ENCODE data around the gene GRID1.

DNA sequence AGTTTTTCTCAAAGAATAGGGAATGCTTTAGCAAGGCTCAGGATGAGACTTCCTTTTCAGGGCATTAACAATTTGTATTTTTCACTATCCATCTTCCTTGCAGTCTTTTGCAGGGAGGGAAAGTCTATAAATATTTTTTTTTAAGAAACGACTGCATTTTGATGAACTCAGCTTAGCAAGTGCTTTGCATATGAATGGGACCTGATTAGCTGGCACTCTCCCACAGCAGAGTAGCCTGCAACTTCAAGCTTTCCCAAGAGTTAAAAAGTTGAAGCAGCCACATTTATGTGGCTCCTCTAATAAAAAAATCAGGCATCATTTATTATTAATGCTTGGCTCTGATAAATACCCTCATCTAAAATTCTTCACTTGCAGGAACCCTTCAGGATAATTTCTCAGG, 134.0 kb downstream of the GRID1 start:
- no peak for TF ChIP-seq CTCF (IDR thresholded peaks at IDR 0.05 in 8 of 11, conservative IDR thresholded peaks at IDR 0.05 in 3 of 11)
- no peak for TF ChIP-seq POLR2AphosphoS5 (IDR thresholded peaks at IDR 0.05)
